Measurements from ENCODE around the gene MAGI3.

Gene MAGI3

DNA sequence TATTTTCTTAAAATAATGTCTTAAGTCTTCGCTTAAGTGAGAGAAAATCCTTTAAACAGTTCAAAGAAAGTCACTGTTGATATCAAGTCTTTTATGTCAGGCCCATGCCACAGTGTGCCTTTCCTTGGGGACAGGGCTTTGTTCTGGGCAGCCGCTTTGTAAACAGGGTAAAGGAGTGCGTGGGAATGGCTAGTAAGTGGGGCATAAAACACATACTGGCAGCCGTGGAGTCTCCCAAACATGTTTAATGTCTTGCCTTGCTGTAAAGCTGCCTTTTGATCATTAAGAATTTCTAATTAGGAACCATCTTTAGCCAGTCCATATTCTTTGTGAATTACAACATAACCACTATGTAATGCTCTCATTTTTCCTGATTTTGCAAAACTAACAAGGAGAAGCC, 269.2 kb downstream of the MAGI3 start:
- DNase-seq (ENCODE audit: low read depth), result no peak

DNA sequence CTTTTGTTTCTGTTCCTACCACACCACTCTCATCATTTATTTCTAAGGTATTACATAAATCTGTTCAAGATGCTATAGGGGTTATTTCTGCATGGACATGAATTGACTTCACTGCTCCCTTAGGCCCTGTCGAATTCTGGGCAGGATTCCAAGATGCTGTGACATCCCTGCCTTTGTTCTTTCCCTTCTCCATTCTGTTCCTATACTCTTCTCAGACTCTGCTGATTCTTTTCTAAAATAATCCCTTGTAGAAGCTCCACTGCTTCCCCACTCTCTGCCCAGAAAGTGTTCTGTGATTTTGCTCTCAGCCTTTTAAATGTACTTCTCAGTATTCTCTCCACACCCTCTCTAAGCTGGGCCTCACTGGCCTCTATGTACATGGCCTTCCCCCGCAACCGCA, 269.8 kb downstream of the MAGI3 start:
- DNase-seq (ENCODE audit: low read depth), result no peak

DNA sequence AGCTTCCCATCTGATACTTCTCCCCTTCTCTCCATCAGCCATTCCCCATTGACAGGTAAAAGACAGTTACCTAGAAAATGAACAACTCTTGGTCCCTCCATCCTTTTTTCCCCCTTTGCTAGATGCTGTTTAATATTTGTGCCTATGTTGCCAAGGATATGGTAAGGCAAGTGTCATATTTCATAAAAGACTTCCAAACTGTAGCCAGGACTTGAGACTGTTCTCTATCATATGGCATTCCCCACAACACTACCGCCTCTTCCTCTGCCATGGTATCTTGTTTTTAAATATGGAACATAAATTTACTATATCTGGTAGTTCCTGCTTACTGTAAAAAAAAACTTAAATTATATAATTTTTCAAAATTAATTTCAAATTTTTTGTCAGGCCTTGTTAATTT, 271.8 kb downstream of the MAGI3 start:
- no peak for DNase-seq (ENCODE audit: low read depth)

DNA sequence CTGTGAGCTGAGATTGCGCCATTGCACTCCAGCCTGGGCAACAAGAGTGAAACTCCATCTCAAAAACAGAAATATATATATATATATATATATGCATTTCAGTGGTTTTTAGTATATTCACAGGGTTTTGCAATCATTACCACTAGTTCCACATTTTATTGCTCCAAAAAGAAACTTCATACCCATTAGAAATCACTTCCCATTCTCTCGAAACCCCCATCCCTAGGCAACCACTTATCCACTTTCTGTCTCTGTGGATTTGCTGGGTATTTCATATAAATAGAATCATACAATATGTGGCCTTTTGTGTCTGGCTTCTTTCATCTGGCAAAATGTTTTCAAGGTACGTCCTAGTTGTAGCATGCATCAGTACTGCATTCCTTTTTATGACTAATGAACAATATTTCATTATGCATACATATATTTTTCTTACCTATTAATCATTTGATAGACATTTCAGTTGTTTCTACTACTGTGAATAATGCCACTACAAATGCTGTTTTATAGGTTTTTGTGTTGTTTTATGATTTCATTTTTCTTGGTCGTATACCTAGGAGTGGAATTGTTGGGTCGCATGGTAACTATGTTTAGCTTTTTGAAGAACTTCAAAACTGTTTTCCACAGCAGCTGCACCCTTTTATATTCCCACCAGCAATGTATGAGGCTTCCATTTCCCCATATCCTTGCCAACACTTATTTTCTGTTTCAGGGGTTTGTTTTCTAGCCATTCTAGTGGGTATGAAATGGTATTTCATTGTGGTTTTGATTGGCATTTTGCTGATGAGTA, 273.0 kb downstream of the MAGI3 start:
- peak; percentile 22 for DNase-seq (ENCODE audit: low read depth)

DNA sequence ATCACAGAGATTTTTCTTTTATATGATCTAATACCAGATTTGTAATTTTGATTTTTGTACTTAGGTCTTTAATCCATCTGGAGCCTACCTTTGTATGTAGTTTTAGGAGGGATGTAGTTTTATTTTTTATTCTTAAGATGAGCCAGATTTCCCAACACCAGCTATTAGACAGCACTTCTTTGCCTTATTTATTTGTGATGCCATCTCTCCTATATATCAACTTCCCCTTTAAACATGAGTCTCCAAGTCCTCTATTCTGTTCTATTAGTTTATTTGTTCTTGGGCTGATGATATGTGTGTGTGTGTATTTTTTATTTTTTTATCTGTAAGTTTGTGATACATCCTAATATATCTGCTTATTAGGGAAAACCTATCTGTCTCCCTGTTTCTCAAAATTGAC, 274.8 kb downstream of the MAGI3 start:
- no peak for DNase-seq (ENCODE audit: low read depth)

DNA sequence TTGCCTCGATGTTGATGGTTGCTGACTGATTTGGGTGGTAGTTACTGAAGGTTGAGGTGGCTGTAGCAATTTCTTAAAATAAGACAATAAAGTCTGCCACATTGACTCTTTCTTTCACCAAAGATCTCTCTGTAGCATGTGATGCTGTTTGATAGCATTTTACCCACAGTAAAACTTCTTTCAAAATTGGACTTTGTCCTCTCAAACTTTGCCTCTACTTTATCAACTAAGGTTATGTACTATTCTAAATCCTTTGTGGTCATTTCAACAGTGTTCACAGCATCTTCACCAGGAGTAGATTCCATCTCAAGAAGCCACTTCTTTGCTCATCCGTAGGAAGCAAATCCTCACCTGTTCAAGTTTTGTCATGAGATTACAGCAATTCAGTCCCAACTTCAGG, 275.8 kb downstream of the MAGI3 start:
- DNase-seq (ENCODE audit: low read depth), result no peak

DNA sequence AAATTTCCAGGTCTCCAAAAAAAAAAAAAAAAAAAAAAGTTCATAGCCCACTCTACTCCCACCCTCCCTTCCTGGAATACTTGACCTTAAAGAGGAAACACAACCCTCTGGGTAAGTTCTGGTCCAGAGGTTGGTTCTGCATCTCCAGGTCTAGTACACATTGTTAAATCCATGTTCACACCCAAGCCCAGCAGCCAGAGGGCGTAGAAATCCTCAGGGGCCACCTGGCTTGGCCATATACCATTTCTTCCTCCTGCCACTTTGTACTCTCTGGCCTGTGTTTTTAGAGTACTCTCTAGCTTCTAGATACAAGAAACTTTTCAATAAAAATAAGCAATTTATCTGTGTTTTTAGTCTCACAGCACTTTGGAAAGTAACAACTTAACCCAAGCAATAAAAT, 279.7 kb downstream of the MAGI3 start:
- DNase-seq (ENCODE audit: low read depth), result no peak

DNA sequence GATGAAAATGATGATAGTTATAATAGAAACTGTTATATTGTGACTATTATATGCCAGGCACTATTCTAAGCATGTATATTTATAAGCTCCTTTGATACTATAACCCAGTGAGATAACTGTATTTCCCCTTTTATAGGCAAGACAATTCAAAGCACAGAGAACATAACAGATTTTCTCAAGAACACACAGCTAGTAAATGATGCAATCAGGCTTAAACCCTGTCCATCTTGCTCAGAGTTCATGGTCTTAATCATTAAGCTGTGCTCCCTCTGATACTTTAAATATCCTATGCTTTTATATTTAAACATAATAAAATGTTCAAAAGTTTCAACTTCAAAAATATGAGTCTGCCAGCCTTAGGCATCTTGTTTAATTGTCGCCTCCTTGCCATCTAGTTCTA, 280.3 kb downstream of the MAGI3 start:
- DNase-seq (ENCODE audit: low read depth), result no peak

DNA sequence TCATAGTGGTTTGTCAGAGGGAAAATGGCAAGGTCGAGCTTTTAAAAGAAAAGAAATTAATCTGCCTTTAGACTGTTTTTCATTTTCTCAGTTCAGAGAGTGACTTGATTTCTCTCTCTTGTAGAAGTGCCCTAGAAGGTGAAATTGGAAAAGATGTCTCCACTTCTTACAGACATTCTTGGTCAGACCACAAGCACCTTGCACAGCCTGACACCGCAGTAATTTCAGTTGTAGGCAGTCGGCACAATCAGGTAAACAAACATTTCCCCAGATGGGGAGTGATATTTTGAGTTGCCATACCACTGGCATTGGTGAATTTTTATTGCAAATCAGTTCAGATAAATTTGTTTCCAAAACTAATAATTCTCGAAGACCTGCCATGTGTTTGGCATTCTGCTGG, 282.2 kb downstream of the MAGI3 start:
- no peak for DNase-seq (ENCODE audit: low read depth)

DNA sequence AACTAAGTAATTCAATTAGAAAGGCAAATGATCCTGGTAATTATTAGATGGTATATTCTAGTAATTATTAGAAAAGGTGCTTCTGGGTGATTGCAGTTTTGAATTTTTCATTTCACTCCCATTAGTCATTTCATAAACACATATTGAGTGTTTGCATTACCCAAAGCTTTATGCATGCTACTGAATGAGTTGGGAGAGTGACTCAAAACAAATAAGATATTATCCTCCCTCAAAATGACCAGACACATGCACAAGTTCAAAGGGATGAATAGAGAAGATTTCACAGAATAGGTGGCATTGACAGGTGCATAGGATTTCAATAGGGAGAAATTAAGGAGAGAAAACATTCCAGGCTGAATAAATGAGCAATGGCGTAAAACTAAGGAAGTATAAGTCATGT, 284.3 kb downstream of the MAGI3 start:
- DNase-seq (ENCODE audit: low read depth), result no peak

DNA sequence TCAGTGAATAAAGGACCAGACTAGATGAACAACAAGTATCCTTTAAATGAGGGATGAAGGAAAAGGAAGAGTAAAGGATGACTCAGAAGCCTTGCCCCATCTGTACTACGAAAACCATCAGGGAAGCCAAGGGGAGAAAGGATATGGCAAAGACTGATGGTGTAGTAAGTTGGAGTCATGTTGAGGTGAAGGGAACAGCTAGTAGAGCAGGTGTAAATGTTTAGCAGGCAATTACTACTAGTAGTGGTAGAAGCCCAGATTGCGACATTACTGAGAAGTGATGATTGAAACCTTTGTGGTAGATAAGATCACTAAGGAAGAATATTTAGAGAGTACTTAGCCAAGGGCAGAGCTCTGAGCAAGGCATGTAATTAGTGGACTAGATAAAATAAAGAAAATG, 285.0 kb downstream of the MAGI3 start:
- DNase-seq (ENCODE audit: low read depth), result no peak

DNA sequence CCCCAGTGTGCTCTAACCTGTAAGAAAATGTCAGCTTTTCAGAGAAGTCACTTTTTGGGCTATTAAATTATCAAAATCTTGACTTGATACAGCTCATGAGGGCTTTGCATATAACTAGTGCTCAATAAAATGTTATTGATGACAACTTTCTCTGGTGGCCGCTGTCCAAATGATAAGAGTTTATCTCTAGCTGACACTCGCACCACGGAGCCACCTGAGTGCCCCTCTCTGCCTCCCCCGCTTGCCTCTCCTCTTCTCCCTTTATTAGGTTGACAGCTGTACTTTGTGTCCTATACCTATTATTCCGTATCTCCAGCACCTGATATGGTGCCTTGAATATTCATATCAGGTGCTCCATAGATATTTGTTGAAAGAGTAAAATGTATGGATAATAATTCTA, 286.2 kb downstream of the MAGI3 start:
- no peak for DNase-seq (ENCODE audit: low read depth)

DNA sequence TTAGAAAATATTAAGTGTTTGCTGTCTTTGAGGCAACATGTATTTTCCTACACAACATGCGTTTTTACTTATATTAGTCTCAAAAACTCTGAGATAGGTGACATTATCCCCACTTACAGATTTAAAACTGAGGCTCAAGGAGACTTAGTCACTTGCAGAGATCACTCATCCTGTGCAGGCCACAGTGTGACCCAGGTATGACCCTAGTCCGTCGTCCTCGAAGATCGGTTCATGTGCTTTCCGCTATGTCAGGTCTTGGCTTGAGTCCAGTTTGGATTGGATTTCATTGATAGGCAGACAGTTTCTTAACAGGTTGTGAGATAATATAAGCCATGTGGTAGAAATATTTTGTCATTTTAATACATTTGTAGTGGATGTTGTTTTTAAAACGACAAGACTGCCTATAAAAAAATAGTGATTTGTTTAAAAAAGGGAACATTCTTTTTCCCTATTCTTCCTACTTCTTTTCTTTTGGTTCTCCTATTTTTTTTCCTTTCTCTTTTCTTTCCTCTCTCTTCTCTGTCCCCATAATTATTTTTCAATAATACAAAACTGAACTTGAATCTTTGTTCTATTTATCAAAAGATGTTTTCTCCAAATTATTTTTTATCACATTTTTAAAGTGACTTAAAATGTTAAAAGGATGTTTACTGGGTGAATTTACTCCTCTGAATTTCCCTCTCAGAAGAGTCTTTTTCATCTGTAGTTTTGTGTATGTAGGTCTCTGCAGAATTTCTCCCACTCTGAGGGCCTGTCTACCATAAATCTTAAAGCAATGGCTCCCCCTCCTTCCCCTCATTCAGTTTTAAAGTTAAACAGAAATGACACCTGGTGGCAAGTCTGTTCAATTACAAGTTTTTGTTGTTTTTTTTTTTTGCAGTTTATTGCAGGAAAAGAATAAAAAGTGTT, 287.2 kb downstream of the MAGI3 start:
- DNase-seq (ENCODE audit: low read depth), result peak; percentile 42

DNA sequence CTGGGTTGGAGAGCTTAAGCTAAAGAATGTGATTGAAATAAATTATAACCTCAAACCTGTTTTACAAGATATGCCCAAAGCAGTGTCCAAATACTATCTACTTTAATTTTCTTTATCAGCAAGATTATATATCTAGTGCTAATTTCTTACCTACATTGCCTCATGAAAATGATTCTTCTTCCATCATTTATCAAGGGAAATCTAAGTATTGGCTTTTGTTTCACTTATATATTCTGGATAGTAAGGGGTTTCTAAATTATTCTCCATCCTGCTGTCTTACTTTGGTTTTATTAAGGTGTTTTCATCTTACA, 287.8 kb downstream of the MAGI3 start:
- no peak for DNase-seq (ENCODE audit: low read depth)

DNA sequence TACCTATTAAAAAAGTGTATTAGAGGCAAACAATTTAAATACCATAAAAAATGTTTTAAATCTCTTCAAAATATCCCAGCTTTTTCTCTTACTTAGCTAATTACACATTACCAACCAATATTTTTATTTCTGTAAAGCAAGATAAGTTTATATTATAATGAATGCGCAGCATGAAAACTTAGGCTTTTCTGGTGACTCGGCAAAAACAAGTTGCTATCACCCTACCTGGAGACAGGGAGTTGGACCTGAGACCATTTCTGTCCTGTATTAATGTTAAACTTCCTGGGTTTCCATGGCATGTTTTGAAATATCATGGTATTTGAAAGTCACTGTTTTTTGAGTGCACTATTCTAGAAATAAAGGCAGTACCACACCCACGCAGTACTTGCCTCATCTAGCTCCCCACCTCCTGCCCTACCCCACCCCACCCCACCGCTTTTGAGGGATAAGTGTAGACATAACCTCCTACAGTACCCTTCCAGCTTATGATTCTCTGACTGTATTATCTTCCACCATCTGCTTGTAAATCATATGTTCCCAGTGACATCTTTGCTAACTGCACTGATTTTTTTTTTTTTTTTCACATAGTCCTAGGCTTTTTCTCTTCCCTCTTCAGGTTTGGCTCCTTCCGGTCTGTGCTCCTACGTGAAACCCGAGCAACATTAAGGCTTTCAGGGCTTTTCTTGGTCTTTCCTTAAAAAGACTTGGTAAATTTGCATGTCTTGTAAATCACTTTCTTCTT, 291.5 kb downstream of the MAGI3 start:
- no peak for DNase-seq (ENCODE audit: low read depth)

DNA sequence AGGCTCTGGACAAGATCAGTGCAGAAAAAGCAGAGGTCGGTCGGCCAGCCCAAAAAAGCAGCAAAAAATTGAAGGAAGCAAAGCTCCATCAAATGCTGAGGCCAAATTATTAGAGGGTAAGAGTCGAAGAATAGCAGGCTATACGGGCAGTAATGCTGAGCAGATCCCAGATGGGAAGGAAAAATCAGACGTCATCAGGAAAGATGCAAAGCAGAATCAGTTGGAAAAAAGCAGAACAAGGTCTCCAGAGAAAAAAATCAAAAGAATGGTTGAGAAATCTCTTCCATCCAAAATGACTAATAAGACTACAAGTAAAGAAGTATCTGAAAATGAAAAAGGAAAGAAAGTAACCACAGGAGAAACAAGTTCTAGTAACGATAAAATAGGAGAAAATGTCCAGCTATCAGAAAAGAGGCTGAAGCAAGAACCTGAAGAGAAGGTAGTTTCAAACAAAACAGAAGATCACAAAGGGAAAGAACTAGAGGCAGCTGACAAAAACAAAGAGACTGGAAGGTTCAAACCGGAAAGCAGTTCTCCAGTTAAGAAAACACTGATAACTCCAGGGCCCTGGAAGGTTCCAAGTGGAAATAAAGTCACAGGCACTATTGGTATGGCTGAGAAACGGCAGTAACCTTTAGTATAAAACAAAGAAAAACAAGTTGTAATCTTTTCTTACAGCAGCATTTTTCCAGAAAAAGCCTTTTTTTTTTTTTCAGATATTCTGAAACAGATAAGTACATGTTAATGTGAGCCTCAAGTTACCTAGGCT, 293.3 kb downstream of the MAGI3 start:
- DNase-seq (ENCODE audit: low read depth), result no peak

DNA sequence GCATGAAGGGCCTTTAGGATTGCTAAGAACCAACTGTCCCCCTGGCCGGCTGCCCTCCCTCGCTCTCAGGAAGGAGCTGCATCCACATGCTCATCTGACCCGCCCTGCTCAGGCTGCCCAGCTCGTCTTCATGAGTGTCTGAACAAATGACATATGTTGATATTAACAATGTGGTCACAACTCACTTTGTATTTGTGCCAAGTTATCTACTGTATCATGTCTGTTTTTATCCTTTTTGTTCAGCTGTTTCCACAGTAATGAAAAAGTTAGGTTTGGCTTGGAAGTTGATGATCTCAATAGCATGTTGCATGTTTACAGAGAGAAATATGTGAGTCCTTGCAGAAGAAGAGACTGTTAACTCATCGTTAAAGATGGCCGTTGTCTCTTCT, 293.8 kb downstream of the MAGI3 start:
- peak; percentile 69 for DNase-seq (ENCODE audit: low read depth)

DNA sequence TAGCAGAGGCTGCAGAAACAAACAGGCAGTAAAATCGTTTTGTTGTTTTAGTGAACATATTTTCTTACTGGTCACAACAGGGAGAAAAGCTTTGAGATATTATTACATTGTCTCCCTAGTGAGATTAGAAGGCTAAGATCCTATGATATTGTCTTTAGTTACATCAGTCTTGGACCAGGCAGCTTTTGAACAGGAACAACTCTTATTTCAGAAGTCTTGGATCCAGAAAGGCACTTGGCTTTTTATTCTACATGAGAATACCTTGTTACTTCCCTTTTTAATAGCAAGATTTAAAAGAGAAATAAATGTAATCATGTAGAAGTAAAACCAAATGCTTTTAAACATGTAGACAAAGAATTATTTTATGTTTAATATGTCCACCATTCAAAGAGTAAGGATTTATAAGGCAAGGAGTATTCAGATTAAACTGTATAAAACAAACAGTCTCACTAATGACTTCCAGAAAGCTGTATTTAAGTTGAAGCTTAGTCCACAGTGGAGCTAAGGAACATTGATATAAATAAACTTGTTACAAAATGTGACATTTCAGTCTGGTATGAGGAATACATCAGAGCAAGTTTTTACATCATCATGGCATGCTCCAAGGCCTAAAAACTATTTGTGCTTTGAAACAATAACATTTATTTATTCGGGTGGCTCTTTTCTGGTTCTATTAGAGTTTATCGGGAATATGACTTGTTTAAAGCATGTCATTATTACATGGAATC, 296.7 kb downstream of the MAGI3 start:
- peak; percentile 85 for DNase-seq (ENCODE audit: low read depth)

DNA sequence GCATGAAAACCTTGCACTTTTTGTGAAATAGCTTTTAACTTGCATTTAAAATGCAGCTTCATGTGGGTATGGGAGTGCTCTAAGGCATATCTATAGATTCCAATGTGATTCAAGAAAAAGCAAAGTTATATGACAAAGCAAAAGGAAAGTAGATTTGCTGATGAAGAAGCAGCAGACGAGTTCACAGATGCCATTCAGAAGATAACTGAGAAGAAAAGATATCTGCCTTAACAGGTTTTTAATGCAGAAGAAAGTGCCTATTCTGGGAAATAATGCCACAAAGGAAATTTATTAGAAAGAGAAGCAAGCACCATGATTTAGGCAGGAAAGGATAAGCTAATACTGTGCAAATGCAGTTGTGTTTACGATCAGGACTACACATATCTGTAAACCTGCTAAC, 300.9 kb downstream of the MAGI3 start:
- DNase-seq (ENCODE audit: low read depth), result no peak

DNA sequence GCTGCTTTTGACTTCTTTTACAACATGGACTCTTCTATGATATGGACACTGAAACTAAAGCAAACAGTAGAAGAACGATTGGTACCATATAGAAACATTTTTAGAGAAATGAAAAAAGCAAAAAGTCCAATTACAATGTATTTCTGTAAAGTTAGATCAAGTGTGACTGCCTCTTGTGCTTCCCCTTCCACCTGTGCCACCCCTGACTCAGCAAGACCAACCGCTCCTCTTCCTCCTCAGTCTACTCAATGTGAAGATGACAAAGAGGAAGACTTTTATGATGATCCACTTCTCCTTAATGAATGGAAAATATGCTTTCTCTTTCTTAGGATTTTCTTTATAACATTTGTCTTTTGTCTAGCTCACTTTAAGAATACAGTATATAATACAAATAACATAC, 302.0 kb downstream of the MAGI3 start:
- DNase-seq (ENCODE audit: low read depth), result no peak

DNA sequence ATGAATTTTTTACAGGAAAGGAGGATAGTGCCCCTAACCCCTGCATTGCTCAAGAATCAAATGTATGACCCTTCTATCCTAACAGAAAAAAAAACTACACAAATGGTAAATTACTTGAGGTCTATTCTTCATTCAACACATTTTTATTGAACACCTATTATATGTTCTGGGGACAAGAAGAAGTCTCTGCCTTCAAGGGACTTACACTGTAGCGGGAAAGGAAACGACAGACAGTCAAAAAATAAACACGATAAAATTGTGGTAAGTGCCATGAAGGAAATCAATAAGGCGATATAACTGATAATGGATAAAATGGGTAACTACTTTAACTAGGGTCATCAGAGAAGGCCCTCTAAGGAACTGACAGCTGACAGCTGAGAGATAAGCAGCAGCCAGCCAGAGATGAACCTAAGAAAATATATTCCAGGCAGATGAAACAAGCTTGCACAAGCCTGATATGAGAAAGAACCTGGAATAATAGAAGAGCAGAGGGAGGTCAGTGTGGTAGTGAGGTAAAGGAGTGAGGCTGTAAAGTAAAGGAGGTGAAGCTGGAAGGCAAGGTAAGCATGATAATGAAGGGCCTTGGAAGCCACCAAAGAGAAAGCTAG, 302.6 kb downstream of the MAGI3 start:
- DNase-seq (ENCODE audit: low read depth), result no peak
